CD14-positive monocyte (primary cell): ENCODE results near the gene KIF3B. TPM values are rescaled to one million over a fixed set of nuclear protein-coding genes. Genes with fewer than 3 reads are reported as not detected.

Source experiments
- DNase-seq, 3 donors: peaks; one replicate each; pipeline ENCODE4 v3.0.0-alpha.2; 2011 to 2022
- H2AFZ ChIP-seq: 2 replicates; pipeline ENCODE4 v1.6.0; 2012; ENCODE audit warnings: mild to moderate bottlenecking, low read depth, low read length, inconsistent platforms; ENCODE audit not compliant: insufficient read depth, poor library complexity, severe bottlenecking
- H3K27ac ChIP-seq, 2 donors: 1 replicate in 1 of 2; 2 replicates in 1 of 2; pipeline ENCODE4 v1.5.1; 2012 to 2013; ENCODE audit warnings: low read length in 2 of 2, control low read depth in 1 of 2, inconsistent platforms in 1 of 2, low read depth in 1 of 2, mild to moderate bottlenecking in 1 of 2
- H3K27me3 ChIP-seq, 2 donors: one replicate each; pipeline versions ENCODE4 v1.6.0 to v1.6.1; 2011 to 2013; ENCODE audit warnings: low read length in 2 of 2; ENCODE audit not compliant: control insufficient read depth in 2 of 2, insufficient read depth in 2 of 2
- H3K36me3 ChIP-seq, 2 donors: replicated peaks in 1 of 2; 1 replicate in 1 of 2; 2 replicates in 1 of 2; pipeline versions ENCODE4 v1.5.1 to v1.6.1; 2012 to 2013; ENCODE audit warnings: low read length in 2 of 2, control low read depth in 1 of 2, inconsistent platforms in 1 of 2, mild to moderate bottlenecking in 1 of 2; ENCODE audit not compliant: insufficient read depth in 2 of 2, control insufficient read depth in 1 of 2
- H3K4me1 ChIP-seq, 2 donors: 1 replicate in 1 of 2; 2 replicates in 1 of 2; pipeline versions ENCODE4 v1.5.1 to v1.6.1; 2012 to 2013; ENCODE audit warnings: low read length in 2 of 2, control low read depth in 1 of 2, inconsistent platforms in 1 of 2, mild to moderate bottlenecking in 1 of 2, moderate library complexity in 1 of 2; ENCODE audit not compliant: insufficient read depth in 2 of 2, control insufficient read depth in 1 of 2
- H3K4me2 ChIP-seq: replicated peaks from 2 replicates; pipeline ENCODE3; 2012; ENCODE audit warnings: low read length, moderate library complexity, mild to moderate bottlenecking; ENCODE audit not compliant: poor library complexity, severe bottlenecking; ENCODE audit errors: extremely low read depth
- H3K4me3 ChIP-seq, 3 experiments: fragments of 200-600 bp in 1 of 3; sonication (generic) in 1 of 3; replicated peaks in 1 of 3; 1 replicate in 2 of 3; 2 replicates in 1 of 3; pipeline ENCODE4 v1.5.1; 2011 to 2013; ENCODE audit warnings: low read length in 3 of 3, mild to moderate bottlenecking in 3 of 3, control low read depth in 2 of 3, low read depth in 2 of 3, inconsistent platforms in 1 of 3, moderate library complexity in 1 of 3
- H3K79me2 ChIP-seq: 2 replicates; pipeline ENCODE4 v1.6.0; 2012; ENCODE audit warnings: mild to moderate bottlenecking, control low read depth, inconsistent platforms, low read length, moderate library complexity; ENCODE audit not compliant: insufficient read depth
- H3K9ac ChIP-seq: 2 replicates; pipeline ENCODE4 v1.6.0; 2017; ENCODE audit warnings: low read length, mild to moderate bottlenecking; ENCODE audit not compliant: insufficient read depth, poor library complexity, severe bottlenecking
- H3K9me3 ChIP-seq, 2 donors: replicated peaks in 1 of 2; 1 replicate in 1 of 2; 2 replicates in 1 of 2; pipeline versions ENCODE4 v1.5.1 to v1.6.1; 2012 to 2013; ENCODE audit warnings: low read length in 2 of 2, control low read depth in 1 of 2; ENCODE audit not compliant: control insufficient read depth in 1 of 2, insufficient read depth in 1 of 2
- H4K20me1 ChIP-seq: 2 replicates; pipeline ENCODE4 v1.6.0; 2012; ENCODE audit warnings: mild to moderate bottlenecking, low read length, control low read depth, moderate library complexity; ENCODE audit not compliant: insufficient read depth
- H3K27ac Mint-ChIP-seq, 7 donors: one replicate each; pipeline ENCODE4 v1.8.0; 2020; ENCODE audit warnings: mild to moderate bottlenecking in 7 of 7, mixed read lengths in 7 of 7, moderate library complexity in 6 of 7, inconsistent platforms in 2 of 7
- H3K27me3 Mint-ChIP-seq, 3 donors: one replicate each; pipeline ENCODE4 v1.8.0; 2021 to 2022; ENCODE audit warnings: low read depth in 3 of 3, mild to moderate bottlenecking in 3 of 3, mixed read lengths in 3 of 3, moderate library complexity in 3 of 3, inconsistent platforms in 1 of 3
- H3K36me3 Mint-ChIP-seq, 2 donors: one replicate each; pipeline ENCODE4 v1.8.0; 2020; ENCODE audit warnings: mixed read lengths in 2 of 2, inconsistent platforms in 1 of 2, mild to moderate bottlenecking in 1 of 2
- H3K4me1 Mint-ChIP-seq: one replicate; pipeline ENCODE4 v1.8.0; 2020; ENCODE audit warnings: mild to moderate bottlenecking, mixed read lengths
- H3K4me3 Mint-ChIP-seq, 2 donors: one replicate each; pipeline ENCODE4 v1.8.0; 2020; ENCODE audit warnings: mild to moderate bottlenecking in 2 of 2, mixed read lengths in 2 of 2, moderate library complexity in 1 of 2
- H3K9me3 Mint-ChIP-seq, 7 donors: one replicate each; pipeline ENCODE4 v1.8.0; 2020 to 2022; ENCODE audit warnings: mixed read lengths in 7 of 7, mild to moderate bottlenecking in 6 of 7, moderate library complexity in 6 of 7, inconsistent platforms in 2 of 7
- CTCF ChIP-seq: fragments of 200-600 bp; IDR thresholded peaks from one replicate; pipeline ENCODE4 v1.8.0; 2022; ENCODE audit warnings: antibody characterized with exemption, mild to moderate bottlenecking
- WGBS: methylation state at CpG from one replicate; pipeline ENCODE4 v1.1.5; 2013; ENCODE audit warnings: missing lambda C conversion rate; ENCODE audit not compliant: insufficient coverage; 5-methylcytosine and 5-hydroxymethylcytosine counted together
- intact Hi-C, 2 donors: fragments of 100-400 bp; cut with micrococcal nuclease; formaldehyde crosslinking; loops; one replicate each; pipeline versions ENCODE4 v1.15.0 to v1.15.1; 2023
- polyA plus RNA-seq, 3 donors: library from polyadenylated mRNA; depleted of rRNA in 1 of 3; unstranded in 2 of 3; stranded (reverse) in 1 of 3; fragments of 300-500 nt in 2 of 3; fragments of >200 nt in 1 of 3; fragmentation: Illumina TruSeq in 2 of 3; gene quantifications; 1 replicate in 2 of 3; 2 replicates in 1 of 3; pipeline ENCODE4 v1.2.3, GENCODE V29; 2012 to 2021

The KIF3B gene
- polyA plus RNA-seq, 3 donors: 1.5 to 7.5 (median 3.4) TPM

DNA sequence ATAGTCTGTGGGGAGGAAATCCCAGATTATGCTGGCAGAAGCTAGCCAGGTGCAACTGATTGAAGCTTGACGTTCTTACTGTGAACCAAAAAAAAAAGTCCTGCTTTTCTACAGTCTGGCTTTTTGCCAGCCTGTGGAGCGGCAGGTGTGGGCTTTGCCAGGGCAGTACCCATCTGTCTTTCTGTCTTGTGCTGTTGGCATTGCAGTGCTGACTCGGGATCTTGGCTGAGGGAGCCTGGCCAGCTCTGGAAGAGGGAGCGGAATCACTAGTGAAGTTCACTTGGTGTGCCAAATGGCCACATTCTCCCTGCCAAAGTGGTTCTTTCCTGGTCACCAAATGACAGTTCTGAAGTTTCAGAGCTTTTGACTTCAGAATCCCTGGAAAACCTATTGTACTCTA is 5.0 kb downstream of the KIF3B start:
- peaks cover 36% of the 10 kb centered on the region for H3K4me1 Mint-ChIP-seq
- H3K27ac Mint-ChIP-seq: no peak overlapping the region
- H3K36me3 Mint-ChIP-seq: peaks cover 19 to 23% of the 10 kb centered on the region in 2 donors
- no peaks in the 10 kb centered on the region for H3K27me3 ChIP-seq
- H3K9ac ChIP-seq: no peak overlapping the region
- H3K27ac ChIP-seq: no peak overlapping the region
- H3K36me3 ChIP-seq: peaks cover 0 to 27% of the 10 kb centered on the region in 2 donors
- H3K4me2 ChIP-seq: no peak overlapping the region
- intact Hi-C loops: no loop called here
- H3K9me3 Mint-ChIP-seq: peaks cover 0 to 2% (median 0%) of the 10 kb centered on the region in 7 donors
- peaks cover 48% of the 10 kb centered on the region for H3K79me2 ChIP-seq
- no peaks in the 10 kb centered on the region for H3K9me3 ChIP-seq
- no peak overlapping the region for H3K4me3 Mint-ChIP-seq
- H3K27me3 Mint-ChIP-seq: no peaks in the 10 kb centered on the region
- TF ChIP-seq CTCF: no peak
- peaks cover 27 to 37% of the 10 kb centered on the region in 2 donors for H3K4me1 ChIP-seq
- no peak for DNase-seq
- H3K4me3 ChIP-seq: no peak overlapping the region
- WGBS: 90% methylated on average over 4 of the region's 4 CpGs
- peaks cover 15% of the 10 kb centered on the region for H4K20me1 ChIP-seq
- no peak overlapping the region for H2AFZ ChIP-seq

GRCh38 chr20:32285082-32285620 is 7.7 kb downstream of the KIF3B start:
- Histone ChIP-seq H3K36me3 (peaks cover 0 to 35% of the 10 kb centered on the region in 2 donors), H3K4me2 (peak overlapping the region; percentile 15), H3K9ac (no peak overlapping the region), H3K9me3 (no peaks in the 10 kb centered on the region), H3K4me1 (peaks cover 15 to 24% of the 10 kb centered on the region in 2 donors), H3K27ac (peak overlapping the region in 1 of 2 donors; percentile 43), H3K79me2 (peaks cover 34% of the 10 kb centered on the region), H3K4me3 (no peak overlapping the region), H3K27me3 (no peaks in the 10 kb centered on the region), H4K20me1 (peaks cover 20% of the 10 kb centered on the region), H2AFZ (no peak overlapping the region)
- no peak for DNase-seq
- Mint-ChIP-seq H3K9me3 (peaks cover 0 to 2% (median 0%) of the 10 kb centered on the region in 7 donors), H3K4me1 (peaks cover 26% of the 10 kb centered on the region), H3K4me3 (no peak overlapping the region), H3K27me3 (peaks cover 0 to 1% (median 0%) of the 10 kb centered on the region in 3 donors), H3K36me3 (peaks cover 24 to 32% of the 10 kb centered on the region in 2 donors), H3K27ac (peak overlapping the region in 2 of 7 donors; percentile 5 to 30)
- WGBS: no CpG with 5 or more reads among the region's 3 CpGs
- intact Hi-C loops: no loop called here
- TF ChIP-seq CTCF: no peak
